Esophagus (tissue), 2 donors: ENCODE results near the gene STOX2. TPM values are rescaled to one million over a fixed set of nuclear protein-coding genes. Genes with fewer than 3 reads are reported as not detected.

Experiments used
- H3K27ac ChIP-seq, 2 donors: one replicate each; pipeline ENCODE4 v1.5.1; 2013; ENCODE audit warnings: low read depth in 2 of 2, mild to moderate bottlenecking in 2 of 2, inconsistent platforms in 1 of 2, low read length in 1 of 2, moderate library complexity in 1 of 2
- H3K27me3 ChIP-seq, 2 donors: one replicate each; pipeline ENCODE4 v1.6.1; 2013; ENCODE audit warnings: low read length in 2 of 2, control low read depth in 1 of 2, mild to moderate bottlenecking in 1 of 2; ENCODE audit not compliant: insufficient read depth in 2 of 2, control insufficient read depth in 1 of 2
- H3K36me3 ChIP-seq, 2 donors: one replicate each; pipeline ENCODE4 v1.6.1; 2013; ENCODE audit warnings: low read length in 1 of 2; ENCODE audit not compliant: control insufficient read depth in 2 of 2, insufficient read depth in 2 of 2
- H3K4me1 ChIP-seq, 2 donors: one replicate each; pipeline ENCODE4 v1.6.1; 2013; ENCODE audit warnings: low read length in 1 of 2; ENCODE audit not compliant: control insufficient read depth in 2 of 2, insufficient read depth in 2 of 2
- H3K4me3 ChIP-seq, 2 donors: one replicate each; pipeline ENCODE4 v1.5.1; 2013; ENCODE audit warnings: low read length in 2 of 2, mild to moderate bottlenecking in 2 of 2, low read depth in 1 of 2, moderate library complexity in 1 of 2
- H3K9me3 ChIP-seq, 2 donors: one replicate each; pipeline ENCODE4 v1.6.1; 2013; ENCODE audit warnings: mild to moderate bottlenecking in 2 of 2, low read depth in 1 of 2, low read length in 1 of 2, moderate library complexity in 1 of 2; ENCODE audit not compliant: control insufficient read depth in 2 of 2, insufficient read depth in 1 of 2
- WGBS, 2 donors: extraction: QIAGEN DNeasy Blood & Tissue Kit; methylation state at CpG; one replicate each; pipeline ENCODE4 v1.1.7; 2013; 5-methylcytosine and 5-hydroxymethylcytosine counted together
- polyA plus RNA-seq, 2 donors: library from polyadenylated mRNA; stranded (reverse); fragments of 200-250 nt; gene quantifications; one replicate each; pipeline ENCODE4 v1.2.3, GENCODE V29; 2013
- donor health status: healthy with polysubstance abuse.
- donor health status: Bipolar disorder and iron deficiency.

The STOX2 gene
- polyA plus RNA-seq, 2 donors: 2.6 to 3.3 TPM

DNA sequence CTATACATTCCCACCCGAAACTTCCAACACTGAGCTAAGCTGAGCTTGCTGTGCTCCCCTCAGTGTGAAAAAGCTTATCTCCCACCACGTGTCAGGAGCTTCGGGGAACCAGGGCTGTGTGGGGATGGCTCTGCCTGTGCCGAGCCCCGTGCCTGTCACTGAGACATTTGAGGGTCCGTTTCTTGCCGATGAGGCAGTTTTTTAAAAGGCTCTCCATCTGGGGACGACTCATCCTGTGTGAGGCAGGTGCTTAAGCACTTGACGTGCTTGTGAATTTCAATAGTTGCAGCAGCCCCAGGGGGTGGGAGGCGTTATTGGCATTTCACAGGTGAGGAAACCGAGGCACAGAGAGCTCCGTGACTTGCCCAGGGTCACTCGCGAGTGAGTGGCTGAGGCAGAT, 151.8 kb downstream of the STOX2 start:
- Histone ChIP-seq H3K36me3 (no peaks in the 10 kb centered on the region), H3K27me3 (no peaks in the 10 kb centered on the region), H3K9me3 (no peaks in the 10 kb centered on the region), H3K4me3 (no peak overlapping the region), H3K4me1 (no peaks in the 10 kb centered on the region), H3K27ac (no peak overlapping the region)
- WGBS, 2 donors: 85 to 87% methylated on average over 14 of the region's 14 CpGs

DNA sequence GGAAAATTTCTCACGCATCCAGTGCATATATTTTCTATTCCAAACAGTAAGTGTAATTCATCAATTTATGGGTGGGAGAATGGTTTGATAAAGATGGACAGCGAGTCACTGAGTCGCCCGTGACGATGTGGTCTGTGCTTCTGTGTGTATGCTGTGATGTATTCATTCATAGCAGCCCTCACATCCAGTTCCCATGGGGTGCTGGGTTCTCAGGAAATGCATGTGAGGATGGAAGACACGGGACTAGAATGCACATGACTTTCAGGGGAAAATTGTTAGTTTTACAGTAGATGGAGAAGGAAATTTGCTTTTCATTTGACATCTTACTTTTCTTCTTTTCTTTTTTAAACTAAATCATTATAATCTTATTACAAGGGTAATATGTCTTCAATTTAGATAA, 152.9 kb downstream of the STOX2 start:
- Histone ChIP-seq H3K9me3 (no peaks in the 10 kb centered on the region), H3K36me3 (no peaks in the 10 kb centered on the region), H3K4me1 (no peaks in the 10 kb centered on the region), H3K4me3 (no peak overlapping the region), H3K27me3 (no peaks in the 10 kb centered on the region), H3K27ac (no peak overlapping the region)
- WGBS, 2 donors: 88% methylated on average over 6 of the region's 6 CpGs

DNA sequence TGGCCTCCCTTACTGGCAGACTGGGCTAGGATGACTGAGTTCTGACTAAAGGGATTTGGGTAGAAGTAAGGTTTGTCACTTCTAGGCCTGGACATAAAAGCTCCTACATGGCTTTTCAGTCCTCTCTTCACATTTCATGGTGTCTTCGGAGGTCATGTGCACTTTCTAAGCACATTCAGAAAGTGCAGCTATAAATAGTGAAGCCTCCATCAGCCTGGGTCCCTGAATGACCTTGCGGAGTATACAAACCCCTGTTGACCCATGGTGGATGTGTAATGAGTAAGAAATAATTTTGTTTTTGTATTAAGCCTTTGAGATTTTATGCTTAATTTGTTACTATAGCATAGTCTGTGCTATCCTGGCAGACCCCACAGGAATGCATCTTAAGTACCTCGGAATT, 154.0 kb downstream of the STOX2 start:
- no peak overlapping the region for H3K27ac ChIP-seq

DNA sequence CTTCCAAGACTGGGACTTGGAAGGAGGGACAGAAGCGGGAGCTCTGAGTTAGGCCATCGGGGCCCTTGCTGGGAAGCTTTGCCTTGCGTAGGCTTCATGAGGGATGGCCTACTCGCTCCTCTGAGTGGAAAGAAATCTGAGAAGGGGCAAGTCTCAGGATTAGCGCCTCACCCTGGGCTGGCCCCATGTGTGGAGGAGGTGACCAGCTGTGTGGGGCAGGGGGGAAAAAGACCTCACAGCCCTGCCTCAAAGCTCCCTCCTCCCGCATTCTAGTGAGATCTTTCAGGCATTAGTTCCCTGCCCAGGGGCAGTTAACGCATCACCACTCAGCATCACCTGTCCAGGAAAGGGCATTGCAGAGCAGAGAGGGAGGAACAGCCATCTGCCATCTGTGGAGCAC, 156.5 kb downstream of the STOX2 start:
- WGBS, 2 donors: 93 to 96% methylated on average over 7 of the region's 7 CpGs
- H3K9me3 ChIP-seq: no peaks in the 10 kb centered on the region

More for the DNA sequence above, 154.0 kb downstream of the STOX2 start:
- Histone ChIP-seq H3K9me3 (no peaks in the 10 kb centered on the region), H3K4me1 (no peaks in the 10 kb centered on the region), H3K27me3 (no peaks in the 10 kb centered on the region), H3K4me3 (no peak overlapping the region), H3K36me3 (no peaks in the 10 kb centered on the region)
- 93 to 95% methylated on average over 3 of the region's 3 CpGs for WGBS, 2 donors

DNA sequence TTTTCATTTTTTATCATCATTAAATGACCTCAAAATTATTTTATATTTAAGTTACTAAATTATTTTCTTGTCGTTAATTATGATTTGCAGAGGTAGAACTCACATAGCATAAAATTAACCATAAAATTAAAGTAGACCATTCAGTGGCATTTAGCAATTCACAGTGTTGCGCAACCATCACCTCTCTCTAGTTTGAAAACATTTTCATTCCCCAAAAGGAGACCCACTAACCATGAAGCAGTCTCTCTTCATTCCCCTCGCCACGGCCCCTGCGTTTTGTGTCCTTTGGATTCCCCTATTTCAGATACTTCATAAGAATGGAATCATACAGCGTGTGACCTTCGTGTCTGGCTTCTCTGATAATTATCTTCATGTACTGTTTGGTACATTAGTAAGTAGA, 157.7 kb downstream of the STOX2 start:
- Histone ChIP-seq H3K27ac (no peak overlapping the region), H3K36me3 (no peaks in the 10 kb centered on the region), H3K4me1 (no peaks in the 10 kb centered on the region), H3K9me3 (no peaks in the 10 kb centered on the region), H3K27me3 (no peaks in the 10 kb centered on the region), H3K4me3 (no peak overlapping the region)
- WGBS, 2 donors: 88 to 90% methylated on average over 7 of the region's 7 CpGs

More for the DNA sequence above, 156.5 kb downstream of the STOX2 start:
- Histone ChIP-seq H3K27ac (no peak overlapping the region), H3K27me3 (no peaks in the 10 kb centered on the region), H3K4me1 (no peaks in the 10 kb centered on the region), H3K36me3 (no peaks in the 10 kb centered on the region), H3K4me3 (no peak overlapping the region)

DNA sequence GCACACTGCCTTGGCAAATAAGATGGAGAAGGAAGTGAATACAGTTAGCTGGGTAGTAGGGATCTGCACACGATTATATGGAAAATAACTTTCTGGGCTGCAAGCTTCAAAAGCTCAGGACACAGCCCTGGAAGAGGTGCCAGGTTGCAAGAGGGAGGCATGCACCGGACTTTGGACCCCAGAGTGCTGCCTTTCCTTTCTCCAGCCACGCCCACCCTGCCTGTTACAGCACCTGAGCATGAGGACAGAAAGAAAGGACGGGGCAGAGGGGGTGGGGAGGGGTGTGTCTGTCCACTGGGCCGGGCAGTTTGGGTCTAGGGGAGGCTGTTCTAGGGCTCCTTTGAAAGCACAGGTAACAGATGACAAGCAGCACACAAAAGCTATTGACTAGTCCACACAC, 159.8 kb downstream of the STOX2 start:
- no peak overlapping the region for H3K4me3 ChIP-seq
- 52 to 72% methylated on average over 5 of the region's 5 CpGs for WGBS, 2 donors
- no peaks in the 10 kb centered on the region for H3K27me3 ChIP-seq
- no peak overlapping the region for H3K27ac ChIP-seq
- no peaks in the 10 kb centered on the region for H3K9me3 ChIP-seq
- H3K4me1 ChIP-seq: no peaks in the 10 kb centered on the region
- no peaks in the 10 kb centered on the region for H3K36me3 ChIP-seq

DNA sequence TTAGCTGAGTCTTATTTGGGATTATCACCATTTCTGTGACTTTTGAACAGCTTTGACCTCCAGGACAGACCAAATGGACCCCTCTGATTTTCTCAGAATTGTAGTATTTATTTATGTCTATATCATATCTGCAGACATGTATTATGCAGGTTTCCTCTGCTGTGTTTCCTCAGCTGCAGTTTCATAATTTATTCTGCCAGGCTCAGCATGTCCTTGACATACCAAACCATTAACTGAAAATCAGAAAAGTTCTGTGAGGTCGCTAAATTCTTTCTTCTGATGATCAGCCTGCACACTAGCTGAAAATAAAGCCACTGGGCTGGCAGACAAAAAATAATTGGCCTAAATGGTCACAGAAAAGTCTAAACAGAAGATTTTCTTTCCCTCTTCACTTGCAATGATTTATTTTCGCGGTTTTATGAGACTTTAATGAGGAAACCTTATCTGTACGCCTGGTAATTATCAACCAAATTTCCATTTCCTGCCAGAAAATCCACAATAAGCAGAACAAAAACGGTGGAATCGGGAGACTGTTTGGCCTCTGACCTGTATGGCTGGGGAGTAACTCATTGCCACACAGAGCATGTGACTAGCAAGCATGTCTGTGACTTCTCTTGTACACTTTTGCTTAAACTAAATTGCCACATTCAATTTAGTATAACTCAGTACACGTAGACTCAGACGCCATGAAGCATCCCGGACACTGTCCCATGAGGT, 161.6 kb downstream of the STOX2 start:
- Histone ChIP-seq H3K4me1 (no peaks in the 10 kb centered on the region), H3K9me3 (no peaks in the 10 kb centered on the region), H3K27me3 (no peaks in the 10 kb centered on the region), H3K36me3 (no peaks in the 10 kb centered on the region), H3K27ac (no peak overlapping the region), H3K4me3 (no peak overlapping the region)
- 47 to 68% methylated on average over 9 of the region's 9 CpGs for WGBS, 2 donors

DNA sequence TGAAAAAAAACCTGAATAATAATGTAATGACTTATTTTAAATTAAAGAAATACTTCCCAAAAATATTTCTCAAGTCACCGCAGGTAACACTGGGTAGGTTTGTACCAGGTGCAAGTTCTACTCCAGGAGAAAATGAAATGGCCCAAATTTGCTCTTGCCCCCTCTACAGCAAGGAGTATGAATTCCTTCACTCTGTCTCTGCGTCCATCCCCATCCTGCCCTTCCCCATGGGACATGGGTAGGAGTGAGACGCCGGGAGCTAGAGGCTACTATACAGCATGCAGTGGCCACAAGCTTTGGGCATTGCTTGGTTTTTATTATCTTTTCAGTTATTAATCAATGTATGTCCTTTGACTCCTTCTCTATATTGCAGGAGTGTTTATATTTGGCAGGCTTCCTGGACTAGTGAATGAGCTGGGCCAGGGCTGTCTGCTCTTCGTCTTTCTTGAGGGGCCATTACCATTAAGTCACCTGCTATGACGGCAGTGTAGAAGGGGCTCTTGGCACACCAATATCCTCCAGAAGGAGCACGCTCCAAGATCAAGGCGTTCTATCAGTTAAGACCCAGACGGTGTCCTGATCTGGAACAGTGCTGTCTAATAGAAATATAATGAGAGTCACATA, 162.9 kb downstream of the STOX2 start:
- Histone ChIP-seq H3K9me3 (no peaks in the 10 kb centered on the region), H3K4me3 (no peak overlapping the region), H3K4me1 (no peaks in the 10 kb centered on the region), H3K27ac (no peak overlapping the region), H3K27me3 (no peaks in the 10 kb centered on the region), H3K36me3 (no peaks in the 10 kb centered on the region)
- WGBS, 2 donors: 72 to 79% methylated on average over 9 of the region's 9 CpGs
